ENCODE results near the gene WNT10A.

- TF ChIP-seq CTCF (IDR thresholded peaks at IDR 0.05) (no peak), POLR2A (IDR thresholded peaks at IDR 0.05) (no peak)
Observed at GRCh38 chr2:218858671-218859555, 21.7 kb upstream of the WNT10A start.
